ENCODE data around the gene EDAR.

DNA sequence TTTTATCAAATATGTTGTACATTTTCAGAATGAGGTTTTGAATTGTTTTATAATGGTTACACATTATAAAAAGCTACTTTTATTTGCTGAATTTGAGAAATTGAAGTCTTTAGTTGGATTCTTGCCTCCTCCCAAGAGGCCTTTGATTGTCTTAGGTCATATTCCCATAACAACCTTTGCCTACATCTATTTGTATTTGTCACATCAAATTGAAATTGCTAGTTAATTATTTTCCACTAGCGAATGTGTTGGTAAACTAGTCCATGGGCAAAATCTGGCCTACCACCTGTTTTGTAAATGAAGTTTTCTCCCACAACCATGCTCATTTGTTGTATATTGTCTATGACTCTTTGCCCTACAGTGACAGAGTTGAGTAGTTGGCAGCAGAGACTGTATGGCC lies 142.0 kb downstream of the EDAR start:
- TF ChIP-seq CTCF (IDR thresholded peaks at IDR 0.05) (no peak), POLR2A (IDR thresholded peaks at IDR 0.05) (no peak)

Data from Peyer's patch (tissue), 4 donors.